ENCODE results near the gene ABCG5. TPM values are rescaled to one million over a fixed set of nuclear protein-coding genes. Genes with fewer than 3 reads are reported as not detected.

ABCG5 gene
- total RNA-seq, 4 donors from 2014 or later = not detected

DNA sequence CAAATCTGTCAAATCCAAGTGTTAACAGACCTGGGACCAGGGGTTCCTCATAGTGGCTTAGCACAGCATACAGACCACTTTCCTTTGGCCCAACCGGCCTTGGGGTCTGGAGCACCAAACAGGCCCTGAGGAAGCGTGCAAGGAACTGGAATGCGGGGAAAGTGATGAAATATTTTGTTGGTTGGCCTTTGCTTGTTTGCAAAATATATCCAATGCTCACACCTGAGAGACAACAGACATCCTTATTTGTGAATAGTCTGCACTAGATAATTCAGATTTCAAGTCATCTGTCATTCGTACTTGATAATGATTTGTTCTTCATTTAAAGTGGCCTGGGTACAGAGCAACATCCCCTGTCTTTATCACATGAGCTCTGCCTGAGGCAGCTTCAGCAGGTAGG, 43.7 kb upstream of the ABCG5 start:
- 90 to 91% methylated on average over 3 to 4 of the region's 4 CpGs for WGBS, 2 donors (ENCODE audit: low coverage in 1 of 2)
- in situ Hi-C loops (cut with MboI; ENCODE audit: low pct_ligation_motif_present in 1 of 4, low pct_unique_long_range_greater_than_20kb in 1 of 4, low sequenced_read_pairs in 3 of 4) = loop anchor here in 3 of 4 donors (25.0 kb wide), 1 partner anchor 270 kb away; no protein-coding TSS in a partner anchor
- no peaks in the 10 kb centered on the region for H3K27me3 ChIP-seq
- H3K27ac ChIP-seq = no peak overlapping the region
- DNase-seq = no peak
- no peak for TF ChIP-seq EP300 (IDR thresholded peaks at IDR 0.05; ENCODE audit: low read depth)
- no peak for TF ChIP-seq POLR2AphosphoS5 (IDR thresholded peaks at IDR 0.05)
- TF ChIP-seq, protein P1, sequence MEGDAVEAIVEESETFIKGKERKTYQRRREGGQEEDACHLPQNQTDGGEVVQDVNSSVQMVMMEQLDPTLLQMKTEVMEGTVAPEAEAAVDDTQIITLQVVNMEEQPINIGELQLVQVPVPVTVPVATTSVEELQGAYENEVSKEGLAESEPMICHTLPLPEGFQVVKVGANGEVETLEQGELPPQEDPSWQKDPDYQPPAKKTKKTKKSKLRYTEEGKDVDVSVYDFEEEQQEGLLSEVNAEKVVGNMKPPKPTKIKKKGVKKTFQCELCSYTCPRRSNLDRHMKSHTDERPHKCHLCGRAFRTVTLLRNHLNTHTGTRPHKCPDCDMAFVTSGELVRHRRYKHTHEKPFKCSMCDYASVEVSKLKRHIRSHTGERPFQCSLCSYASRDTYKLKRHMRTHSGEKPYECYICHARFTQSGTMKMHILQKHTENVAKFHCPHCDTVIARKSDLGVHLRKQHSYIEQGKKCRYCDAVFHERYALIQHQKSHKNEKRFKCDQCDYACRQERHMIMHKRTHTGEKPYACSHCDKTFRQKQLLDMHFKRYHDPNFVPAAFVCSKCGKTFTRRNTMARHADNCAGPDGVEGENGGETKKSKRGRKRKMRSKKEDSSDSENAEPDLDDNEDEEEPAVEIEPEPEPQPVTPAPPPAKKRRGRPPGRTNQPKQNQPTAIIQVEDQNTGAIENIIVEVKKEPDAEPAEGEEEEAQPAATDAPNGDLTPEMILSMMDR (IDR thresholded peaks at IDR 0.05) = no peak
- no peak for TF ChIP-seq POLR2A (IDR thresholded peaks at IDR 0.05)
- peaks cover 0 to under 1% (median 0%) of the 10 kb centered on the region in 4 donors for H3K36me3 ChIP-seq
- H3K4me1 ChIP-seq = peaks cover 0 to 3% (median 1%) of the 10 kb centered on the region in 4 donors
- H3K4me3 ChIP-seq = no peak overlapping the region
- H3K9me3 ChIP-seq = no peaks in the 10 kb centered on the region
- intact Hi-C loops (cut with DNase I; ENCODE audit: low total_unique reads) = no loop called here

DNA sequence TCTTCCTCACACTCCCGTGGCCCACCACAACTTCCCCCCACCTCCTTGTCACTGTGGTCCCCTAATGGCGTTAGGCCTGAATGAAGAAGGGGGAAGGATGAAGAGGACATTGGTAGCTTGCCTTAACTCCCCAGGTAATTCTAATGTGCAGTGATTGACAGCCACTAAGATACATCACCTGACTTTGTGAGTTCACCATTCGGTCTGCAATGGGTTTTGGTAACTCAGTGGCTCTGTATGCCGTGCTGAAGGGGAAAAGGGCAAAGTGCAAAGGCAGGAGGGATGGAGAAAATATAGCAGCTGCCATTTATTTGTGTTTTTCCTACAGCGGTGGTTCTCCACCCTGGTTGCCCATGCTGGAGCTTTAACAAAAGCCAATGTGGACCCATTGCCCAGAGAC, 42.3 kb upstream of the ABCG5 start:
- Histone ChIP-seq H3K36me3 (no peaks in the 10 kb centered on the region), H3K27ac (no peak overlapping the region), H3K4me1 (peaks cover 0 to 3% (median 1%) of the 10 kb centered on the region in 4 donors), H3K9me3 (no peaks in the 10 kb centered on the region), H3K4me3 (no peak overlapping the region), H3K27me3 (no peaks in the 10 kb centered on the region)
- 58 to 71% methylated on average over 2 to 5 of the region's 5 CpGs for WGBS, 2 donors (ENCODE audit: low coverage in 1 of 2)
- no peak for TF ChIP-seq POLR2AphosphoS5 (IDR thresholded peaks at IDR 0.05)
- no peak for TF ChIP-seq EP300 (IDR thresholded peaks at IDR 0.05; ENCODE audit: low read depth)
- TF ChIP-seq POLR2A (IDR thresholded peaks at IDR 0.05) = no peak
- TF ChIP-seq, protein P1 (IDR thresholded peaks at IDR 0.05) = no peak
- no peak for DNase-seq
- in situ Hi-C loops (cut with MboI; ENCODE audit: low pct_ligation_motif_present in 1 of 4, low pct_unique_long_range_greater_than_20kb in 1 of 4, low sequenced_read_pairs in 3 of 4) (loop anchor here in 3 of 4 donors (25.0 kb wide), 1 partner anchor 269 kb away; no protein-coding TSS in a partner anchor), intact Hi-C loops (cut with DNase I; ENCODE audit: low total_unique reads) (no loop called here)

DNA sequence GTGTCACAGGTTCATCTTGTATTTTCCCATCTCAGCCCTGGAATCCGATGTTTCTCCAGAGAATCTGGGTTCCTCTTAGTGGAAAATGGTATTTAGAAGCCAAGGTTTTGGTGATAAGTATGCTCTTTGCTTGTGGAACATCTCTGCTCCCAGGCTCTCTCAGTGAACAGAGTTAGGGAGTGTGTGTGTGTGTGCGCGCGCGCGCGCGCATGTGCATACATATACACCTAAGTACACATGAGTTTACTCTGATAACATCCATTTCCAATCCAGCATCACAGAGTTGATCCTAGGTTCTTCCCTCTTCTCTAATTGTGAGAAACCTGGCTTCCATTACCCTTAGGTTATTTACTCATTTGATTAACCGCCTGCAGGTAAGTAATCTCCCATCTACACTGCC, 41.8 kb upstream of the ABCG5 start:
- no peak for DNase-seq
- TF ChIP-seq POLR2AphosphoS5 (IDR thresholded peaks at IDR 0.05) = no peak
- TF ChIP-seq, protein P1 (IDR thresholded peaks at IDR 0.05) = no peak
- TF ChIP-seq POLR2A (IDR thresholded peaks at IDR 0.05) = no peak
- TF ChIP-seq EP300 (IDR thresholded peaks at IDR 0.05; ENCODE audit: low read depth) = no peak
- in situ Hi-C loops (cut with MboI; ENCODE audit: low pct_ligation_motif_present in 1 of 4, low pct_unique_long_range_greater_than_20kb in 1 of 4, low sequenced_read_pairs in 3 of 4) (loop anchor here in 3 of 4 donors (25.0 kb wide), 1 partner anchor 268 kb away; no protein-coding TSS in a partner anchor), intact Hi-C loops (cut with DNase I; ENCODE audit: low total_unique reads) (no loop called here)
- Histone ChIP-seq H3K27me3 (no peaks in the 10 kb centered on the region), H3K27ac (no peak overlapping the region), H3K4me3 (no peak overlapping the region), H3K36me3 (no peaks in the 10 kb centered on the region), H3K4me1 (peaks cover 0 to 3% (median 1%) of the 10 kb centered on the region in 4 donors), H3K9me3 (no peaks in the 10 kb centered on the region)
- WGBS, 2 donors (ENCODE audit: low coverage in 1 of 2) = 82 to 87% methylated on average over 9 of the region's 9 CpGs

DNA sequence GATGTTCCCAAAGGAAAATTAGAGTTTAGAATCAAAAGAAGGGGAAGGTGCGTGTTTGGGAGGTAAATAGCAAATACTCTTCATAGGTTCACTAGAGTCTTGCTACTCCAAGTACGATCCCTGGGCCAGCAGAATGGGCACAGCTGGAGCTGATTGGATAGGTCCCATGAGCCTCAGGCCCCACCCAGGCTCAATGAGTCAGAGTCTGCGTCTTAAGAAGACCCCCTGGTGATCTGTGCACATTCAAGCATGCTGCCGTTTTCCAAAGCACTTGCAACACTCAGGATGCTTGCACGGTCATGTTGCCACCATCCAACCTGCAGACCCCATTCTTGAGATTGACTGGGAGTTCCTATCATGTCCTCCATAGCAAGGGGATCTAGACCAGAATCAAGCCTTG, 40.6 kb upstream of the ABCG5 start:
- TF ChIP-seq POLR2AphosphoS5 (IDR thresholded peaks at IDR 0.05) = no peak
- no peak for TF ChIP-seq POLR2A (IDR thresholded peaks at IDR 0.05)
- TF ChIP-seq EP300 (IDR thresholded peaks at IDR 0.05; ENCODE audit: low read depth) = no peak
- TF ChIP-seq, protein P1 (IDR thresholded peaks at IDR 0.05) = no peak
- no peak overlapping the region for H3K27ac ChIP-seq
- intact Hi-C loops (cut with DNase I; ENCODE audit: low total_unique reads) = no loop called here
- DNase-seq = no peak
- no peak overlapping the region for H3K4me3 ChIP-seq
- H3K9me3 ChIP-seq = no peaks in the 10 kb centered on the region
- no peaks in the 10 kb centered on the region for H3K36me3 ChIP-seq
- H3K4me1 ChIP-seq = peaks cover 0 to 3% (median 1%) of the 10 kb centered on the region in 4 donors
- in situ Hi-C loops (cut with MboI; ENCODE audit: low pct_ligation_motif_present in 1 of 4, low pct_unique_long_range_greater_than_20kb in 1 of 4, low sequenced_read_pairs in 3 of 4) = loop anchor here in 3 of 4 donors (25.0 kb wide), 1 partner anchor 267 kb away; no protein-coding TSS in a partner anchor
- no peaks in the 10 kb centered on the region for H3K27me3 ChIP-seq
- WGBS, 2 donors (ENCODE audit: low coverage in 1 of 2) = 75 to 83% methylated on average over 2 to 5 of the region's 5 CpGs
